ENCODE measurements around the gene DMD.

Gene DMD

GRCh38 chrX:33138677-33139249, 72.6 kb downstream of the DMD start:
- Mint-ChIP-seq H3K4me3 (no peak overlapping the region), H3K4me1 (no peaks in the 10 kb centered on the region), H3K36me3 (ENCODE audit: insufficient read depth) (no peaks in the 10 kb centered on the region), H3K27me3 (no peaks in the 10 kb centered on the region), H3K9me3 (no peaks in the 10 kb centered on the region), H3K27ac (ENCODE audit: low read depth) (no peak overlapping the region)
- DNase-seq (ENCODE audit: low spot score in 2 of 2) (no peak), ATAC-seq (replicated peaks; ENCODE audit: extremely low read depth, poor library complexity, severe bottlenecking) (no peak)

GRCh38 chrX:33134164-33134563, 77.2 kb downstream of the DMD start:
- no peak for DNase-seq (ENCODE audit: low spot score in 2 of 2)
- Mint-ChIP-seq H3K4me3 (no peak overlapping the region), H3K27ac (ENCODE audit: low read depth) (no peak overlapping the region), H3K36me3 (ENCODE audit: insufficient read depth) (no peaks in the 10 kb centered on the region), H3K9me3 (no peaks in the 10 kb centered on the region), H3K27me3 (no peaks in the 10 kb centered on the region), H3K4me1 (no peaks in the 10 kb centered on the region)
- ATAC-seq (replicated peaks; ENCODE audit: extremely low read depth, poor library complexity, severe bottlenecking), result no peak

DNA sequence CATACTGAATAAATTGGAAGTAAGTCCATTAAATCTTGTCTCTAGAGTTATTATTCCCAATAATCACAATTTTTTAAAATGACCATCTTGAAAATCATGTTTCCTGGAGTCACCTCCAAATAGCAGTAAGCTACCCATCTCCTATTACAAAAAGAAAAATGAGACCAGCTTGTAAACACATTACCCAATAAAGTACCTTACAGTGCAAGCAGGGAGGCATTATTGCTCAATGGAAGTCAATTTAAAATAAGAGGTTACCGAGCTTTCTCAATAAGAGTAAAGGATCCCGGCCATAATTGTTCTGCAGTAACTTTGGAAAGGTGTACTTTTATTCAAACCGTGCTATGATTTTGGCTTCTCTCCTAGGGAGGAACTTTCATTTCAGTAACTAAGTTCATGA, 78.0 kb downstream of the DMD start:
- Mint-ChIP-seq H3K4me3 (no peak overlapping the region), H3K36me3 (ENCODE audit: insufficient read depth) (no peaks in the 10 kb centered on the region), H3K27ac (ENCODE audit: low read depth) (no peak overlapping the region), H3K4me1 (no peaks in the 10 kb centered on the region), H3K27me3 (no peaks in the 10 kb centered on the region), H3K9me3 (no peaks in the 10 kb centered on the region)
- ATAC-seq (replicated peaks; ENCODE audit: extremely low read depth, poor library complexity, severe bottlenecking) (no peak), DNase-seq (ENCODE audit: low spot score in 2 of 2) (no peak)

DNA sequence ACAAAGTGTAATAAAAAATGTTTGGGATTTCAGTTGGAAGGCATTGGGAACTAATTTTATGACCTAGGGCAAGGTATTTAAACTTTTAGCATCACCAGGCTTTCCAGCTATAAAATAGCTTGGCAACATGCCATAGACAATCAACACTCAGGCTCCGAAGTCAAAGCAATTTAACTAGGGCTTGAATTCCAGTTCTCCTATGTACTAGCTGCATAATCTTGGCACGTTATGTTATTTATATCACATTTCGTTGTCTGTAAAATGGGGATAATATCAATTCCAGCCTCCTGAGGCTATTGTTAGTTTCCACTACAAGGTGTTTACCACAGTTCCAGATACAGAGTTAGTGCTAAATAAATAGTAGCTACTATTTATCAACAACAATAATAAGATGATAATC, 78.8 kb downstream of the DMD start:
- H3K27ac Mint-ChIP-seq (ENCODE audit: low read depth), result no peak overlapping the region
- no peaks in the 10 kb centered on the region for H3K36me3 Mint-ChIP-seq (ENCODE audit: insufficient read depth)
- DNase-seq (ENCODE audit: low spot score in 2 of 2), result no peak
- no peak overlapping the region for H3K4me3 Mint-ChIP-seq
- no peaks in the 10 kb centered on the region for H3K4me1 Mint-ChIP-seq
- H3K9me3 Mint-ChIP-seq, result no peaks in the 10 kb centered on the region
- H3K27me3 Mint-ChIP-seq, result no peaks in the 10 kb centered on the region
- ATAC-seq (replicated peaks; ENCODE audit: extremely low read depth, poor library complexity, severe bottlenecking), result no peak

DNA sequence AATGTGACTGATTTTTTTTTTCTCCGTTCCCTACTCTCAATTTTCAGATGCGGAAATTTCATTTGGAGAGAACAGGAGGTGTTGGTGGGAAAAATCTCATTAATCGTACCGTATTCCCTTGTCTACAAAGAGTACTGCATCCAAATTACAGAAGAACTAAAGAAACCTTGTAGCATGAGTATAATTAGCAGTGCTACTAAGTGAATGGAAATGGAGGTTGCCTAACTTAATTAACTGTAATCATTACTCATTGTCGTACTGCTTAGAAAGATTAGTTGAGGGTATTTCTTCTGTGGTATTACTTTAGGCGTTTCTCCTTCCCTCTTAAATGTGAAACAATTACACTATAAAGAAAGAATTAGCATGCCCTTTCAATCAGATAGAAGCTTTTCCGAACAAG, 81.7 kb downstream of the DMD start:
- DNase-seq (ENCODE audit: low spot score in 2 of 2), result no peak
- Mint-ChIP-seq H3K4me3 (no peak overlapping the region), H3K27me3 (no peaks in the 10 kb centered on the region), H3K9me3 (no peaks in the 10 kb centered on the region), H3K4me1 (no peaks in the 10 kb centered on the region), H3K36me3 (ENCODE audit: insufficient read depth) (no peaks in the 10 kb centered on the region), H3K27ac (ENCODE audit: low read depth) (no peak overlapping the region)
- ATAC-seq (replicated peaks; ENCODE audit: extremely low read depth, poor library complexity, severe bottlenecking), result no peak

GRCh38 chrX:33128048-33128805, 83.1 kb downstream of the DMD start:
- H3K4me3 Mint-ChIP-seq, result no peak overlapping the region
- ATAC-seq (replicated peaks; ENCODE audit: extremely low read depth, poor library complexity, severe bottlenecking) (no peak), DNase-seq (ENCODE audit: low spot score in 2 of 2) (no peak)
- H3K27me3 Mint-ChIP-seq, result no peaks in the 10 kb centered on the region
- H3K9me3 Mint-ChIP-seq, result no peaks in the 10 kb centered on the region
- H3K27ac Mint-ChIP-seq (ENCODE audit: low read depth), result no peak overlapping the region
- H3K36me3 Mint-ChIP-seq (ENCODE audit: insufficient read depth), result no peaks in the 10 kb centered on the region
- no peaks in the 10 kb centered on the region for H3K4me1 Mint-ChIP-seq

- no peak overlapping the region for H3K27ac Mint-ChIP-seq (ENCODE audit: low read depth)
- no peaks in the 10 kb centered on the region for H3K36me3 Mint-ChIP-seq (ENCODE audit: insufficient read depth)
- H3K4me1 Mint-ChIP-seq, result no peaks in the 10 kb centered on the region
- H3K27me3 Mint-ChIP-seq, result no peaks in the 10 kb centered on the region
- DNase-seq (ENCODE audit: low spot score in 2 of 2) (no peak), ATAC-seq (replicated peaks; ENCODE audit: extremely low read depth, poor library complexity, severe bottlenecking) (no peak)
- H3K4me3 Mint-ChIP-seq, result no peak overlapping the region
- H3K9me3 Mint-ChIP-seq, result no peaks in the 10 kb centered on the region
Measured at GRCh38 chrX:33126469-33126868, 84.9 kb downstream of the DMD start.

DNA sequence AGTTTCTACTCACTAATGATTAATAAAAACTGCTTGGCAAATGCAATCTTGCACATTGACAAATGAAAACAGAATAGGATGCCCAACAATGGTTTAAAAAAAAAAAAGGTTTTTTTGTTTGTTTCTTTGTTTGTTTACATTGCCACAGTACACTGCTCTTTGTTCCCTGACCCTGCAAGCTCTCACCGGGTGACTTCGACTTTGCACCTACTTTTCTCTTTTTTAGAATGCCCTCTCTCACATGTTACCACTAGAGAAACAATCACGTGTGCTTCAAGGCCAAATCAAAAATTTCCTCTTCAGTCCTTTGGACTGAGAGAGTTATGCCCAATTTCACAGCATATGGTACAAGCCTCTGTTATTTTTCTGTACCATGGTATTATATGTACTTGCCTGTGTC, 101.5 kb downstream of the DMD start:
- H3K4me3 Mint-ChIP-seq, result no peak overlapping the region
- no peaks in the 10 kb centered on the region for H3K27me3 Mint-ChIP-seq
- no peak for ATAC-seq (replicated peaks; ENCODE audit: extremely low read depth, poor library complexity, severe bottlenecking)
- H3K36me3 Mint-ChIP-seq (ENCODE audit: insufficient read depth), result no peaks in the 10 kb centered on the region
- no peaks in the 10 kb centered on the region for H3K9me3 Mint-ChIP-seq
- H3K27ac Mint-ChIP-seq (ENCODE audit: low read depth), result no peak overlapping the region
- H3K4me1 Mint-ChIP-seq, result no peaks in the 10 kb centered on the region
- no peak for DNase-seq (ENCODE audit: low spot score in 2 of 2)

- H3K36me3 Mint-ChIP-seq (ENCODE audit: insufficient read depth), result no peaks in the 10 kb centered on the region
- no peaks in the 10 kb centered on the region for H3K4me1 Mint-ChIP-seq
- DNase-seq (ENCODE audit: low spot score in 2 of 2) (no peak), ATAC-seq (replicated peaks; ENCODE audit: extremely low read depth, poor library complexity, severe bottlenecking) (no peak)
- H3K4me3 Mint-ChIP-seq, result no peak overlapping the region
- no peak overlapping the region for H3K27ac Mint-ChIP-seq (ENCODE audit: low read depth)
- no peaks in the 10 kb centered on the region for H3K9me3 Mint-ChIP-seq
- H3K27me3 Mint-ChIP-seq, result no peaks in the 10 kb centered on the region
Measured at GRCh38 chrX:33106737-33107136, 104.6 kb downstream of the DMD start.

GRCh38 chrX:33095079-33095478, 116.3 kb downstream of the DMD start:
- H3K36me3 Mint-ChIP-seq (ENCODE audit: insufficient read depth), result no peaks in the 10 kb centered on the region
- H3K27ac Mint-ChIP-seq (ENCODE audit: low read depth), result no peak overlapping the region
- ATAC-seq (replicated peaks; ENCODE audit: extremely low read depth, poor library complexity, severe bottlenecking) (no peak), DNase-seq (ENCODE audit: low spot score in 2 of 2) (no peak)
- no peaks in the 10 kb centered on the region for H3K9me3 Mint-ChIP-seq
- no peaks in the 10 kb centered on the region for H3K27me3 Mint-ChIP-seq
- H3K4me1 Mint-ChIP-seq, result no peaks in the 10 kb centered on the region
- no peak overlapping the region for H3K4me3 Mint-ChIP-seq

GRCh38 chrX:33087411-33087810, 123.9 kb downstream of the DMD start:
- ATAC-seq (replicated peaks; ENCODE audit: extremely low read depth, poor library complexity, severe bottlenecking), result no peak
- no peak overlapping the region for H3K4me3 Mint-ChIP-seq
- no peak overlapping the region for H3K27ac Mint-ChIP-seq (ENCODE audit: low read depth)

GRCh38 chrX:33086886-33087285, 124.5 kb downstream of the DMD start:
- no peaks in the 10 kb centered on the region for H3K36me3 Mint-ChIP-seq (ENCODE audit: insufficient read depth)
- DNase-seq (ENCODE audit: low spot score in 2 of 2) (no peak), ATAC-seq (replicated peaks; ENCODE audit: extremely low read depth, poor library complexity, severe bottlenecking) (no peak)
- no peaks in the 10 kb centered on the region for H3K27me3 Mint-ChIP-seq
- H3K27ac Mint-ChIP-seq (ENCODE audit: low read depth), result no peak overlapping the region
- no peaks in the 10 kb centered on the region for H3K4me1 Mint-ChIP-seq
- H3K9me3 Mint-ChIP-seq, result no peaks in the 10 kb centered on the region
- H3K4me3 Mint-ChIP-seq, result no peak overlapping the region

More at GRCh38 chrX:33087411-33087810, 123.9 kb downstream of the DMD start:
- no peaks in the 10 kb centered on the region for H3K27me3 Mint-ChIP-seq
- DNase-seq (ENCODE audit: low spot score in 2 of 2), result no peak
- H3K9me3 Mint-ChIP-seq, result no peaks in the 10 kb centered on the region
- H3K4me1 Mint-ChIP-seq, result no peaks in the 10 kb centered on the region
- no peaks in the 10 kb centered on the region for H3K36me3 Mint-ChIP-seq (ENCODE audit: insufficient read depth)

DNA sequence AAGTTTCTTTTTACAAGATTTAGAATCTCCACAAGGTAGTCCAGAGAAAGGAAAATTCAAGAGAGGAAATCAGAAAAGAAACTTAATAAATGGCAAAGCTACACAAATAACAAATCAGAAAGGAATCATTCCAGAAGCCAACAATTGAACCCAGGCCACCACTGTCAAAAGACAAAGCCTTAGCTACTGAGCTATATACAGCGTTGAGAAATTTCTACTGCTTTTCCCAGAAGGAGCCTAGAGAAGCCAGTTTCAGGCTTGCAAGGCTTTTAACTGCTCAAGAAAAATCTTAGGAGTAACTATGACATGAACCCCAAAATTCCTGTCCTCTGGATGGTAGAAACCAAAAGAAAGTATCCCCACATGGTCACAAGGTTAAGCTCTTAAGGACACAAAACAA, 129.0 kb downstream of the DMD start:
- Mint-ChIP-seq H3K4me3 (no peak overlapping the region), H3K36me3 (ENCODE audit: insufficient read depth) (no peaks in the 10 kb centered on the region), H3K27me3 (no peaks in the 10 kb centered on the region), H3K27ac (ENCODE audit: low read depth) (no peak overlapping the region), H3K4me1 (no peaks in the 10 kb centered on the region), H3K9me3 (no peaks in the 10 kb centered on the region)
- DNase-seq (ENCODE audit: low spot score in 2 of 2) (no peak), ATAC-seq (replicated peaks; ENCODE audit: extremely low read depth, poor library complexity, severe bottlenecking) (no peak)

Data from central memory CD8-positive, alpha-beta T cell (primary cell).